Urothelium cell line (cell line): Measurements from ENCODE around the gene TRIM61.
"Not testable (repeated sequence)": the region's sequence is repeated elsewhere in the genome, so short reads cannot be mapped to it uniquely, and the experiment has no call there.

Experiments
- DNase-seq: peaks from one replicate; pipeline ENCODE4 v3.0.0; 2011; ENCODE audit warnings: low spot score, mixed read lengths
- FAIRE-seq: peaks from 2 replicates; lab custom pipeline; 2011; peaks lifted over from hg19 to GRCh38; lab: Jason Lieb, UNC

TRIM61 gene

GRCh38 chr4:164959421-164959820 lies 18.0 kb downstream of the TRIM61 start:
- not testable (repeated sequence) for FAIRE-seq, DNase-seq

GRCh38 chr4:164956766-164957643 lies 20.5 kb downstream of the TRIM61 start:
- DNase-seq (peak; percentile 91), FAIRE-seq (peak; percentile 93)

- FAIRE-seq (no peak), DNase-seq (no peak)
Observed at GRCh38 chr4:164955107-164955805, 22.2 kb downstream of the TRIM61 start.

GRCh38 chr4:164952551-164952950 lies 24.9 kb downstream of the TRIM61 start:
- DNase-seq (no peak), FAIRE-seq (no peak)

GRCh38 chr4:164949448-164950143 lies 27.9 kb downstream of the TRIM61 start:
- FAIRE-seq: no peak
- DNase-seq: no peak

- FAIRE-seq (no peak), DNase-seq (no peak)
Observed at GRCh38 chr4:164948975-164949374, 28.5 kb downstream of the TRIM61 start.

- FAIRE-seq: peak; percentile 72
- not testable (repeated sequence) for DNase-seq
Observed at GRCh38 chr4:164948006-164948405, 29.5 kb downstream of the TRIM61 start.

GRCh38 chr4:164946810-164947209 lies 30.6 kb downstream of the TRIM61 start:
- FAIRE-seq (no peak), DNase-seq (no peak)

- no peak for DNase-seq
- FAIRE-seq: no peak
Observed at GRCh38 chr4:164945146-164945545, 32.3 kb downstream of the TRIM61 start.

GRCh38 chr4:164943192-164943591 lies 34.3 kb downstream of the TRIM61 start:
- DNase-seq (no peak), FAIRE-seq (no peak)

GRCh38 chr4:164937576-164938270 lies 39.7 kb downstream of the TRIM61 start:
- FAIRE-seq (no peak), DNase-seq (no peak)

GRCh38 chr4:164935865-164936606 lies 41.4 kb downstream of the TRIM61 start:
- FAIRE-seq, DNase-seq: not testable (repeated sequence)

- DNase-seq (no peak), FAIRE-seq (no peak)
Observed at GRCh38 chr4:164935363-164935762, 42.1 kb downstream of the TRIM61 start.

GRCh38 chr4:164933244-164933643 lies 44.2 kb downstream of the TRIM61 start:
- DNase-seq (no peak), FAIRE-seq (no peak)

- FAIRE-seq (no peak), DNase-seq (peak; percentile 49)
Observed at GRCh38 chr4:164931551-164932324, 45.7 kb downstream of the TRIM61 start.

- DNase-seq: no peak
- FAIRE-seq: no peak
Observed at GRCh38 chr4:164930647-164931046, 46.8 kb downstream of the TRIM61 start.

- not testable (repeated sequence) for DNase-seq
Observed at GRCh38 chr4:164927101-164927500, 50.4 kb downstream of the TRIM61 start.

GRCh38 chr4:164926301-164926700 lies 51.2 kb downstream of the TRIM61 start:
- FAIRE-seq (no peak), DNase-seq (no peak)

More at GRCh38 chr4:164927101-164927500, 50.4 kb downstream of the TRIM61 start:
- peak; percentile 40 for FAIRE-seq

GRCh38 chr4:164924670-164925238 lies 52.7 kb downstream of the TRIM61 start:
- DNase-seq: no peak
- no peak for FAIRE-seq
